ENCODE data around the gene FABP2. TPM values are rescaled to one million over a fixed set of nuclear protein-coding genes. Genes with fewer than 3 reads are reported as not detected.

Gene FABP2
- total RNA-seq, 1 donor from 2014 or later, result not detected

GRCh38 chr4:119271361-119272085 lies 50.4 kb downstream of the FABP2 start:
- no peak overlapping the region for H3K9ac ChIP-seq (ENCODE audit: low read depth in 1 of 3, low read length in 3 of 3)
- H3K27ac ChIP-seq (ENCODE audit: low read depth, low read length), result no peak overlapping the region
- H3K4me3 ChIP-seq (ENCODE audit: low read length in 3 of 3), result no peak overlapping the region
- H3K9me3 ChIP-seq (ENCODE audit: control insufficient read depth in 3 of 3, low read length in 3 of 3), result no peaks in the 10 kb centered on the region
- H3K36me3 ChIP-seq (ENCODE audit: control insufficient read depth in 3 of 3, insufficient read depth in 3 of 3, low read length in 3 of 3), result peaks cover 6 to 32% (median 24%) of the 10 kb centered on the region in 3 donors
- no peaks in the 10 kb centered on the region for H3K27me3 ChIP-seq (ENCODE audit: control insufficient read depth in 3 of 3, insufficient read depth in 3 of 3, low read length in 3 of 3)
- H3K4me1 ChIP-seq (ENCODE audit: control insufficient read depth in 3 of 3, insufficient read depth in 3 of 3, low read length in 3 of 3), result no peaks in the 10 kb centered on the region

DNA sequence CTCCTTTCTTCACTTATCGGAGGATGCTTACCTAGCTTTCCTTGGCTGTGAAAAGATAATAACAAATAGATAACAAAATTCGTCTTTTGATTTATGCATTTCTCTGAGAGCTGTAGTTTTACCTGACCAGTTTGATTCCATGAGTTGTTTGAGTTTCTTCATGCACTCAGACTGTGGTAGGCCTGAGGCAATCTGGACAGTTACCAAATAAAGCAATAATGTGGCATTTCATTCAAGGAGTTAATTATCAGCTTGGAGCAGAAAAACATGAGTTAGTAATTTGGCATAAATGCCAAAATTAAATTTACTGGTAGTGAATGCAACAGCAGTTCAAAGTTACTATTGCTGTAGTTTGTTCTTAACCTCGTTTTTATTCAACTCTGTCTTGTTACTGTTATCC lies 53.5 kb downstream of the FABP2 start:
- Histone ChIP-seq H3K4me1 (ENCODE audit: control insufficient read depth in 3 of 3, insufficient read depth in 3 of 3, low read length in 3 of 3) (no peaks in the 10 kb centered on the region), H3K4me3 (ENCODE audit: low read length in 3 of 3) (no peak overlapping the region), H3K9ac (ENCODE audit: low read depth in 1 of 3, low read length in 3 of 3) (no peak overlapping the region), H3K9me3 (ENCODE audit: control insufficient read depth in 3 of 3, low read length in 3 of 3) (no peaks in the 10 kb centered on the region), H3K36me3 (ENCODE audit: control insufficient read depth in 3 of 3, insufficient read depth in 3 of 3, low read length in 3 of 3) (peaks cover 6 to 43% (median 30%) of the 10 kb centered on the region in 3 donors), H3K27ac (ENCODE audit: low read depth, low read length) (no peak overlapping the region), H3K27me3 (ENCODE audit: control insufficient read depth in 3 of 3, insufficient read depth in 3 of 3, low read length in 3 of 3) (no peaks in the 10 kb centered on the region)

Small RNA genes within 50 kb of the gene (small RNA-seq; reads per million reads assigned to genes)
- gene RNU4-33P, result not detected

Other genes with a start within 250 kb of the FABP2 start
- gene MYOZ2, start 186.3 kb downstream of the FABP2 start, total RNA-seq, result 94.5 TPM
- gene USP53, start 109.4 kb downstream of the FABP2 start, total RNA-seq, result 13.0 TPM

Data from skeletal muscle tissue (tissue), 5 donors.